Left cardiac atrium (tissue), 4 donors: ENCODE measurements around the gene SCEL. TPM values are rescaled to one million over a fixed set of nuclear protein-coding genes. Genes with fewer than 3 reads are reported as not detected.

Experiments used
- ATAC-seq, 2 donors: fragments of 200-7000 bp; cut with Tn5 transposase; one replicate each; pipeline ENCODE4 v1.9.1; 2020; ENCODE audit warnings: mild to moderate bottlenecking in 2 of 2, moderate library complexity in 2 of 2
- DNase-seq: peaks from one replicate; pipeline ENCODE4 v3.0.0-alpha.2; 2020
- intact Hi-C, 2 donors: fragments of 100-400 bp; cut with DNase I; formaldehyde crosslinking; loops; one replicate each; pipeline versions ENCODE4 v1.14.1 to v1.15.1; 2022 to 2023
- total RNA-seq, 2 donors: library from RNA; stranded (reverse); fragmentation: NEBNext Ultra II Directional; extraction: Animal tissue kit (Norgen Biotek cat#: 25700); gene quantifications; one replicate each; pipeline ENCODE4 v1.2.1, GENCODE V29; 2021
- donor health status: DM: no; HTN: yes; CAD: no.
- donor health status: DM: no; HTN: yes; CAD: no; lungs with severe emphysema.
- donor health status: DM: yes; HTN: yes; CAD: no.
- donor health status: Dilated cardiomyopathy.

SCEL gene
- total RNA-seq, 2 donors from 2014 or later = 0.08 to 0.15 TPM

DNA sequence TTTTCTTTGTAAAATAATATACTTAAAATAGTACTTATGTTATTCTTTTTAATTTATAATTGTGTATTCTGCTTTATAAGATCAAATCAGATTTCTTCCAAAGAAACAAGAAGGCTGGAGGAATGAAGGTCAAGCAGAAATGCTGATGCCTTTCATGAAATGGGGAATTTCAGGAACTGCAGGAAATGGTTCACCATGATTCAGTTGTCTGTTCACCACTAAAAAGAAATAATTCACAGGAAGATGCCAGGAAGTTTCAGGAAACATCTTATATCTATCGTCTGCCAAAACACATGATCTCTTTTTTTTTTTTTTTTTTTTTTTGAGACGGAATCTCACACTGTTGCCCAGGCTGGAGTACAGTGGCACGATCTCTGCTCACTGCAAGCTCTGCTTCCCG, 15.7 kb upstream of the SCEL start:
- DNase-seq (no peak), ATAC-seq (no peak)
- intact Hi-C loops = no loop called here

DNA sequence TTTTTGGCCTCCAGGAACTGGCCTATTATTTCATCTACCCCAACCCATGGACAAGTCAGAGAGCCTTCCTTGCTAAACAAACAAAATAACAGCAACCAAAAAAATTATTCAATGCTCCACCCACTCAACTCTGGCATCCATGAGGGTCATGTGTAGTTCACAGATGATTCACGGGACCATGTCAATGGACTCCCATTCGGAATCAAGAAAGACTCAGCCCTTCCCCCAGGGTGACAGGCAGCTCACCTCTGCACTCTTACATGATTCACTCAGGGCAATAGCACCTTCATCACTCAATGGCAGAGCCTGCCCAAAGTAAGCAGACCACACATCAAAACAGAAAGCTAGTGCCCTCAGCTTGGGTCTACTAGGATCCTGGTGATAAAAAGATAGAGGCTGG, 14.3 kb upstream of the SCEL start:
- peak in 1 of 2 donors; percentile 68 for ATAC-seq
- no peak for DNase-seq
- intact Hi-C loops = no loop called here

DNA sequence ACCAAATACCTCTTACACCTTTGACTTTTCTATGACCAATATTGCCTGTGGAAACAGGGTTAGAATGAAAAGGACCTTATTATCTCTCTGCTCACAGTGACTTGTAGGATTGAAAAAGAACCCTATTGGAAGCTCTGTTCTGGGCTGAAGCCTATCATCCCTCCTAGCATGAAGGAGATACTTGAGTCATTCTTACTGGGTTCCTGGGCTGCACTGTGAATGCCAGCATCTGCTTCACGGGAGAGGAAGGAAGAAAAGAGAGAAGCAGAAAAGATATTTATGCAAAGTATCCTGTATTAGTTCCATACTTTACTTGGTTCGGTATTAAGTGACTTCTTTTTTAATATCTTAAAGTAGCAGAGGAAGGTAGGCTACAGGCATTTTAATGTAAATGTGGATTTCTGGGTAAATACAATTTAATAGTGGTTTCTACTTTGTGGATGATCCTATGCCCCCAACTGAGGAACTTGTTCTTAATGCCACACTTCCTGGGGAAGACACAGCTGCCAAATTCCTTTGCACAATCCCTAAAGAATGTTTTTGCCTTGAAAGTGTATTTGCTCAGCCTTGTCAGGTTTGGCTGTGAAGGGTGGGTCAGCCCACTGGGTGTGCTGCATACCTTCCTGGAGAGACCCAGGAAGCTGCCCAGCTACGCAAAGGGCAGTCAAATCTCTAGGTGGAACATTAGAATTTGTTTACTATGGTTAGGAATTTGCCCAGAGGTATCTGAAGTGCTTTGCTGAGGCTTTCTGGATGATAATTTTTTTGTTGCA, 13.7 kb upstream of the SCEL start:
- ATAC-seq (peak in 1 of 2 donors; percentile 78), DNase-seq (no peak)
- intact Hi-C loops = no loop called here

DNA sequence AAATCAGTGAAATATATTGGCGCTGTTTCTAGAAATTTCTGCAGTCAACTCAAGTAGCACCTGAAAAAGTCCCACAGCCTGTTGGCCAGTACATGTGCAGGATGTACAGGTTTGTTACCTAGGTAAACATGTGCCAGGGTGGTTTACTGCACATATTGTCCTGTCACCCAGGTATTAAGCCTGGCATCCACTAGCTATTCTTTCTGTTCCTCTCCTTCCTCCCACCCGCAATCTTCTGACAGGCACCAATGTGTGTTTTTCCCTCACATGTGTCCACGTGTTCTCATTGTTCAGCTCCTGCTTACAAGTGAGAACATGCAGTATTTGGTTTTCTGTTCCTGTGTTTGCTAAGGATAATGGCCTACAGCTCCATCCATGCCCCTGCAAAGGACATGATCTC, 13.1 kb upstream of the SCEL start:
- intact Hi-C loops = no loop called here
- no peak for DNase-seq
- no peak for ATAC-seq

DNA sequence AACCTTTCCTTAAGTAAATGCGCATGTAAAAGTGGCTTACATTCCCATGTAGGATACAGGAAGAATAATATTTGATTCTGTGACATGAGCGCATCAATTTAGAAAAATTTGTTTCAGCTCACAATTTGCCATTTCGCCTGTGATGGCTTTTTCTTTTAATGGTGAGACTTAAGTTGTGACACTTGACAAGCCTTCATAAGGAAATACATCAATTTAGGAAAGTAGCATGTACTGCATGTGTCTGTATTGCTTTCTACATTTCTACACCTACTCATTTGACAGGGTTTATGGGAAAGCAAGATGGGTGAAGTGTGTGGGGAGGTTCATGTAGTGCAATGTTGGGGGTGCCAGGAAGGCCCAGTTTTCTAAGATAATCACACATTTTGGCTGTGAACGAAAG, 12.1 kb upstream of the SCEL start:
- ATAC-seq (no peak), DNase-seq (no peak)
- intact Hi-C loops = no loop called here

DNA sequence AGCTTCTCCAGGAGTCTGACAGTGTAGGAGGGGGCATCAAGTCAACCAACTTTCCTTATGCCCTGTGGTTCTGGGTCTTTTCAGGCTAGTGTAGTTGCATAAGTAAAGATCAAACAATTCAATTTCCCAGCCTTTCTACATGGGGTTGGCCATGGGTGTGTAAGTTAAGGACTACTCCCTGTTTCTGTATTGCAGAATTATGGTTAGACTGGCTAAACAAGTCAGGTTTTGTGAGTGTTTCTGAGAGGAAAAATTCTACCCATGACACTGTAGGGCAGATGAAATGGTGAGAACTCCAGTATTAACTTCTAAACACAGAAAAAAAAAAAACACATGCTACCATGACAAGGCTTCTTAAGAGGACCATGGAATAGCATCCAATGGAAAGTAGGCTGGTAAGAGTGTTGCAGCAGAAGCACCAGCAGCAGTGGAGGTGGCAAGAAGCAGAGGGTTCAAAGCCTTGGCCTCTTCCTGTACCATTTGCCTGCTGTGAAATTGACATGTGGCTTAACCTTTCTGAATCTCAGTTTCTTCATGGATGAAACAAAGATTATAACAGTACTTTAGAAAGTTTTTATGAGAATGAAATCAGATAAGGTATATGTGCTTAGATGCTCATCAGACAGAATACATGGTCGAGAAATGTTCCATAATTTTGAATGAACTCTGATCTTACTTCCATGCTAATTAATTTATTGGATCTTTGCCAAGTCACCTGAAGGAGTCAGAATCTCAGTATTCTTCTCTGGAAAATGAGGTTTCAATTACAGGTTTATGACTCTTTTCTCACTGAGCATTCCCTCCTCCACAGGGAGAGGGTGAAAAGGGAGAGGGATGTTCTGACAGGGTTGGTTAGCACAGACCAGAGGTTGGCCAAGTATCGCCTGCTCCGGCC, 11.4 kb upstream of the SCEL start:
- intact Hi-C loops = no loop called here
- DNase-seq (no peak), ATAC-seq (no peak)

DNA sequence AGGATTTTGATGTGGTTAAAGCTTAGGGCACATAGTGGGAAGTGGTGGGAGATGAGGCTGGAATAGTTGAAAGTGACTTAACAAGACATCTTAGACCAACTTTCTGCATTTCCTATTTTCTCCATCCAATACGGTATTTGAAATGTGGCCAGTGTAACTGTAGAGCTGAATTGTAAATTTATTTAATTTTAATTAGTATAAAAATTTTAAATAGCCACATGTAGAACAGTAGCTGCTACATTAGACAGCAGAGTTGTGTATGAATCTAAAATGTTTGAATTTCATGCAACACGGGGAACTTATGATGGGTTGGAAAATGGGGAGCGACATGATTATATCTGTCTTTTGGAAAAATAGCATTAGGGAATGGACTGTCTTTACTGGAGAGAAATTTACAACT, 7.1 kb upstream of the SCEL start:
- DNase-seq = no peak
- ATAC-seq = no peak
- intact Hi-C loops = no loop called here

DNA sequence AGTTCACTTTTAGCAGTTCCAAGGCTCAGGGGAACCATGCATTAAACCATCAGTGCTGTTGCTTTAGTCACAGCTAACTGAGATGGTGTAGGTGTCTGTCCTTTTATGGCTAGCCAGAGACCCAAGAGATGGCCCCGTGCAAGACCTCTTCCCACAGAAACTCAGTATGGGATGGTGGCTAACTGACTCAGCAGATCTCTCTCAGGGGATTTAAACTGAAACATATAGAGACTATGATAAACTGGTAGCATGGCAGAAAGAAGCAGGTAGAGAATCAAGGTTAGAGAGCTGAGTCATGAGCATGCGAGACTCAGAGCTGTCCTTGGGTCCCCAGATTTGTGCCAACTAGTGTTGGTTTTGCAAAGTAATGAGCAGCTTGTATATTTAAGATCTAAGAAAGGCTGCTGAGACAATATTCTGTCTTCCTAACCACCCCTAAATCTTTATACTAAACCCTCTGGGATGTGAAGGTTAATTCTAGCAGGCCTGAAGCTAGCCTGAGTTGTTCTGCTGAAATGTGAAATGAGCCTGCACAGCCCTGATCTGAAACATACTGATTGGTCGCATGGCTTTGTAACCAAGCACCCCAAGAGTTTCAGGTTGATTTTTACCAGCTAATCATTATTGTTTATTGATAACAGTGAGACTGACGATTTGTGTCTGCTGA, 6.5 kb upstream of the SCEL start:
- intact Hi-C loops = no loop called here
- DNase-seq (no peak), ATAC-seq (no peak)

DNA sequence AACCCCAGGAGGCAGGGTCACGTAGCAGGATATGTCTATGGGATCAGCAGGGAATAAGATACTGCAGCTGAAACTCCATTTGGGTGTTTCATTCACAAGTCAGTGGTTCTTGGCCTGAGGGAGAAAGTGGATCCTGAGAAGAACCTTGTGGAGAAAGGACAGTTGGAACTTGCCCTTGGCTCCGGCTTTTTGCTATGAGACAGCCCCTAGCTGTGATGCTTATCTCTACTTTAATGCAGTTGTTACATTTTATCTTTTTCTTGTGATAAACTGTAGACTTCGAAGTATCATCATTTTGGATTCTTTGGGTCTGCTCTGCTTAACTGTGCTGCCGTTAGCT, 6.0 kb upstream of the SCEL start:
- intact Hi-C loops = no loop called here
- DNase-seq (no peak), ATAC-seq (no peak)

DNA sequence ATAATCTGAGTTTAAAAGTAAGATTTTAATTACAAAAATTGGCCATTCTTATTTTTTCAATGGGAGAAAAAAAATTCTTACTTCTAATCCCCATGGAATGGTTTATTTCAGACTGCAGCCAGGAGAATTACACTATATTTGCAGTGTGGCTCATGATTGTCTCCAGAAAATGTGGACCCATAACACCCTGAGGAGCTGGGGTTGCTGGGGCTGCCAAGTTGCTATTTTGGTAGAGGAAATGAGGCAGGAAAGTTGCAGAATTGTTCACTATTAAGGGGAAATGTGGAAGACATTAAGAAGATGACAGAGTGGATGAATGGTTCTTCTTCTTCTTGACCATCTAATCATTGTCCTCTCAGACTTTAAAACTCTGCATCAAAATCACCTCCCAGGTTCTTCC, 4.6 kb upstream of the SCEL start:
- ATAC-seq (peak in 1 of 2 donors; percentile 73), DNase-seq (no peak)
- intact Hi-C loops = no loop called here

DNA sequence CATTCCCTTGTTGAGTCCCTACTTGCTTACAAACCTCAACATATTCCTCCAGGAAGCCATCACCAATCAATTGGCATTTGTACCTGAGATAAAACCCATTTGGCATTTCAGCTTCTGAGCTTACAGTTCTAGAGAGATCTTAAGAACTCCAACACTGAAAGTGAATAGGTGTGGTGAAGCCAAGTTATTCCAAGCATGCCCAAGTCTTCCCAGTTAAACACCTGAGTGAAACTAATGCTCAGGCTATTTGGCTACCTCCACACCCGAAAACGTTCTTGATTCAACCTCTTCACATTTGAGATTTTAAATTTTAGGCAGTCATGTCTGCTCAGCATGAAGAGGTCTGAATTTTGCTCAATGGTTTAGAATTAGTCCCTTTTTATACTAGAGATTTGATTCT, 2.5 kb upstream of the SCEL start:
- intact Hi-C loops = no loop called here
- DNase-seq (no peak), ATAC-seq (no peak)

DNA sequence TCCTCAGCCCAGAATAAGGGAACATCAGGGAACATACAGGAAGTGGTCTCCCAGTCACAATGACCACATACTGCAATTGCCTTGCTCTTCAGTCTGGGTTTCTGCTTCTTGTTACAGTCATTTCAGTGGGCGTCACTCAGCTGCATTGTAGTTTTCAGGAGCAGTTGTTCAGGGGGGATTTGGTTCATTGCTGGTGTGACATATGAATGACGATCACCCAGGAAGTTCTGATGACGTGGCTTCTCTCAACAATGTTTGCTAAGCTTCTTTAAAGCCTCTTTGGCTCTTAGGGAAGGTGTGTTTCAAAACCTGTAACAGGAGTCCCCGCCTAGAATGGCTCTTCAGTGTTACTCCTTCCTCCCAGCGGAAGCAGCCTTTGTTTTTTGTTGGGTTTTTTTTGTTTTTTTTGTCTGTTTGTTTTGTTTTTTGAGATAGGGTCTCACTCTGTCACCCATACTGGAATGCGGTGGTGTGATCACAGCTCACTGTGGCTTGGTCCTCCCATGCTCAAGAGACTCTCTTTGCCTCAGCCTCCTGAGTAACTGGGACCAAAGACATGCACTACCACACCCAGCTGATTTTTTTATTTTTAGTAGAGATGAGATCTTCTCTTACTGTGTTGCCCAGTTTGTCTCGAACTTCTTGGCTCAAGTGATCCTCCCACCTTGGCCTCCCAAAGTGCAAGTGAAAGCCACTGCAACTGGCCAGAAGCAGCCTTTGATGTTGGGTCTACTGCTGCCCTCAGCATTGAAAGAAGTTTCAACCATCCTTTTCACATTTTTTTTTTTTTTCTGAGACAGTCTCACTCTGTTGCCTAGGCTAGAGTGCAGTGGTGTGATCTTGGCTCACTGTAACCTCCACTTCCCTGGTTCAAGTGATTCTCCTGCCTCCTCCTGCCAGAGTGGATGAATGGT, 1.4 kb upstream of the SCEL start:
- intact Hi-C loops = no loop called here
- DNase-seq = no peak
- no peak for ATAC-seq

DNA sequence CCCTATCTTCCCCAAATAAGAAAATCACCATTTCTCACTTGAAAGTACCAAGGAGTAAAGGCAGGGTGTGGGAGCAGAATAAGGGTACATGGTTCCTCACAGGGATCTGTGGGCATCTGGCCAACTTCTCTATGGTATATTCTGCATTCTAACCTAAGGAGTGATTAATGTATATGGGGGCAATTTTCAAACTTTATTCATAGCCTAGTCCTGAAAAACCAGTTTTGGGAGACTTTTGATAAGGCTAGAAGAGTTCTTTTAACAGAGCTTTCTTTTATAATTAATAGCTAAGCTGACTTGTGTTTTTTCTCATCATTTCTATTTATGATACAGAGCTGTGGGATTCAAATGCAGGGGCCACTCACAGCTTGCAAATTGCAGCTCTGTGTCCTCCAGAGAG, 852 bp downstream of the SCEL start:
- ATAC-seq (no peak), DNase-seq (no peak)
- intact Hi-C loops = no loop called here

DNA sequence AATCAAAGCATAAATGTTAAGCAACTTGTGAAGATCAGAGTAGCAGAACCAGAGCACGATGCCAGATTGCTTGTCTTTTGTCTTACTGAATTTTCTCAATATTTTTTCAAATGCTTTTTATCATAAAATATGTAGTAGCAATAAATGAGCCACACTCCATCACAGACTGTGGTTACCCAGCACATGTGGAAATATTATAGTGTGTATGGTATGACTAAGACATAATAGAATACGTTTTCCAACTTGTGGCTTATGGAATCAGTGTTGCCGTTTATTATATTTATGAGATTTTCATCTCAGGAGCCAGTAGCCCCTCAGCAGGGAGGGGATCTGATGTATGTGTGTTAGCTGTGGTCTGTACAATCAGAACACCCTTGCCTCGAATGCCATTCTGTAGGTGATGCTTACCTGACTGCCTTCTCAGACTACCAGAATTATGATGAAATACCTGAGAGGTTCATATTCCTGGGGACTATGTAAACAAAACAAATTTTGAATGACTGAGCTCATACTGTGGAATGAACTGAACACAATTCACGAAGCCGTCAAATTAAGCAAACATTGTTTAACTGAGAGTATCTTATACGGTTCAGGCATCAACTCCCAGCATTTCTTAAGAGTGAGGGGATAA, 1.9 kb downstream of the SCEL start:
- intact Hi-C loops = no loop called here
- no peak for DNase-seq
- ATAC-seq = no peak

DNA sequence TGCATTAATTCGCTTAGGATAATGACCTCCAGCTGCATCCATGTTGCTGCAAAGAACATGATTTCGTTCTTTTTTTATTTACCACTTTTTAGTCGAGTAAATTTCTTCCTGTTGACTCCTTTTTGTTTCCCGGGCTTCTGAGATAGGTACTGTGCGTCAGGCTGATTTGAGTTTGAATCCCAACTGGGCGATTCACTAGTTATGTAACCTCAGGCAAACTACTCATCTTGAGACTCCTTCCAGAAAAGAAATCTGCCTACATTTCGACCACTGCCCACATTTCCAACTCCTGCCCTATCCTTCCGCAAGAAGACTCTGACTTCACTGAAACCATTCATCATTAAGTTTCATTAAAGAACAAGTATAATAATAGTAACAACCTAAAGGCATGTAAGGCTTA, 8.2 kb downstream of the SCEL start:
- DNase-seq = no peak
- intact Hi-C loops = no loop called here
- ATAC-seq = no peak

DNA sequence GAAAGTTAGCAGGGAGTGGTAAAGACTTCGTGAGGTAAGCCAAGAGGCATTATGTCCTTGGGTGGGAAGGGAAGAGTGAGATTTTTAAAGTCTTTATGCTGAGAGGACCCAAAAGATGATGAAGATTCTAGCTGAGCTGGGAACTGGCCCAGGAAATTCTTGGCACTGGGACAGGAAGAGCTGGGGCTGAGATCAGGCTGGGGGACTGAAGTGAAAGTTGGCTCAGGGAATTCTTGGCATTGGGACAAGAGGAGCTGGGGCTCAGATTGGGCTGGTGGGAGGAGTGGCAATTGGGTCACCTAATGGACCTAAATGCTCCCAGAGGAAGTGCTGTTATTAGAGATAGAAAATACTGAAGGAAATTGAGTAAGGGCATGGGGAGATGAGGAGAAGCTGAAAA, 8.8 kb downstream of the SCEL start:
- DNase-seq (peak; percentile 75), ATAC-seq (peak; percentile 88 to 98)
- intact Hi-C loops = no loop called here

DNA sequence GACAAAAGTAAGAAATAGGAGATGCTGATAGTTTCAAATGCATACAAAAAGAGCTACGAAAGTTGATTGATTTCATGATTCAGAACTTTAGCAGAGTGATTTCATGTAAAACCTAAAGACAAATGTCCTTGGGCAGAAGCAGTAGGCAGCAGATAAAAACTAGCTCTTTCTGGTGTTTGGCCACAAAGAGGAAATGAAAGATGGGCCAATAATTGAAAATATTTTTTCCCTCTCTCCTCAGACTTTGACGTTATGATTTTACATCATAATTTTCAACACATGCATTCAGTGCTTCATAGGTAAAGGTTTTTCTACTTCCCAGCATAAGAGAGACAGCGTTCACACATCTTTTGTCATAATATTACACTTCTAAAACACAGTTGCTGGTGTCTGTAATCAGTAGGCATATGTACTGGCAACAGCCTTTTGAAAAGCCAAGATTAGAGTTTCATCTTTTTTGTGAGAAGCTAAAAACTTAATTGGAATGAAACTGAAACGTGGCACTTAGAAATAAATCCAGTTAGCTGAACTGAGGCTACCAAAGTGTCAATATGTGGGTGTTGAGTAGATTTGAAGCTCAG, 9.3 kb downstream of the SCEL start:
- intact Hi-C loops = no loop called here
- DNase-seq (no peak), ATAC-seq (no peak)

DNA sequence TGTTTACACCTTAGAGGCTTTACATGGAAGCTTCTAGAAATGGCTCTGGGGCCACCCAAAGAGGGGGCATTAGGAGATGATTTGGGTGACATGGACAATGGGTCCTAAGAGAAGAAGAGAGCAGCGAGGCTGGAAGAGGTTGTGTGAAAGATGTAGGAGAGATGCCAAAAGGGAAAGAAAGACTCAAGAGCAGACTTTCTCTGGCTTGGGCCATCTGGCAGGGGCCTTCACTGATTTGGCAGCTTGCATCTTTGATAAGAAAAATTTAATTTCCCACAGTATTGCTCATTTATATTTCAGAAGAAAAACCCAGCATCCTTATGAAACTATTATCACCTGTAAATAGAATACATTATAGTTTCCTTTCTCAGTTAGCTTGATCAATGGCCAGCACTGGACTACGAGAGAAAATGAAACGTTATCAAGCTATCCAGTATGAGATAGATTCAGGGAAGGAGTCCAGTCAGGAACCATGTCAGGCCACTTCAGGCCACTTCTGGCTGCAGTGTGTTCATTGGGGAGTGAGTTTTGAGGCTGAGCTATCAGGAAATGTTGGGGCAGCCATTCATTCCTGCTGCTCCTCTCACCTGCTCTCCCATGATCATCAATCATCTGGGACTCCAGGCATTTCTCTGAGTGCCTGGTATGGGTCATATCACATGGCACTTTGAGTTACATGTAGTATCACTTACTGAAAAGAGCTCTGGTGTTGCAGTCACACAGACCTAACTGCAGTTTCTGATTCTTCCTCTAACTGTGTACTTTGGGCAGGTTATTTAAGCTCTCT, 10.3 kb downstream of the SCEL start:
- ATAC-seq = no peak
- DNase-seq = no peak
- intact Hi-C loops = no loop called here
